ENCODE data around the gene MORC2. TPM values are rescaled to one million over a fixed set of nuclear protein-coding genes. Genes with fewer than 3 reads are reported as not detected.

The MORC2 gene
- total RNA-seq, 1 experiment from 2014 or later, result 38.8 TPM

DNA sequence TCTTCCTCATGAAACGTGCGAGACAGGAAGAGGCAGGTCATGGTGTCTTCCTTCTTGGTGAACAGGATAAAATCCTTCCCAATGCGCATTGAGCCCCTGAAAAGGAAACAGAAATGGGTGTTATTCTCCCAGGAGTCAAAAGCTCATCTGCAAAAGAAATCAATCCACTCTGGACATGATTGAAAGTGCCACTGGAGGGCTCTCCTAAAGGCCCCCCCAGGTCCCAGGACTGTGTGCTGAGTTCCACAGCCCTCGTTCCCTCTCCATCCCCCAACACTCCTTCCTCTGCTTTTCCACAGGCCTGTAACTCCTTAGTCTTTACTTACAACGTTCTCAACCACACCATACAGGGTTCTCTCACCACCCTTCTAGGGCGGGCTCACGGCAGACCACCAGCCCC, 22.2 kb downstream of the MORC2 start:
- TF ChIP-seq, protein P1, sequence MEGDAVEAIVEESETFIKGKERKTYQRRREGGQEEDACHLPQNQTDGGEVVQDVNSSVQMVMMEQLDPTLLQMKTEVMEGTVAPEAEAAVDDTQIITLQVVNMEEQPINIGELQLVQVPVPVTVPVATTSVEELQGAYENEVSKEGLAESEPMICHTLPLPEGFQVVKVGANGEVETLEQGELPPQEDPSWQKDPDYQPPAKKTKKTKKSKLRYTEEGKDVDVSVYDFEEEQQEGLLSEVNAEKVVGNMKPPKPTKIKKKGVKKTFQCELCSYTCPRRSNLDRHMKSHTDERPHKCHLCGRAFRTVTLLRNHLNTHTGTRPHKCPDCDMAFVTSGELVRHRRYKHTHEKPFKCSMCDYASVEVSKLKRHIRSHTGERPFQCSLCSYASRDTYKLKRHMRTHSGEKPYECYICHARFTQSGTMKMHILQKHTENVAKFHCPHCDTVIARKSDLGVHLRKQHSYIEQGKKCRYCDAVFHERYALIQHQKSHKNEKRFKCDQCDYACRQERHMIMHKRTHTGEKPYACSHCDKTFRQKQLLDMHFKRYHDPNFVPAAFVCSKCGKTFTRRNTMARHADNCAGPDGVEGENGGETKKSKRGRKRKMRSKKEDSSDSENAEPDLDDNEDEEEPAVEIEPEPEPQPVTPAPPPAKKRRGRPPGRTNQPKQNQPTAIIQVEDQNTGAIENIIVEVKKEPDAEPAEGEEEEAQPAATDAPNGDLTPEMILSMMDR (IDR thresholded peaks at IDR 0.05; ENCODE audit: unreplicated experiment), result no peak
- no peaks in the 10 kb centered on the region for H3K4me1 Mint-ChIP-seq (ENCODE audit: low read depth, unreplicated experiment)
- H3K4me3 Mint-ChIP-seq (ENCODE audit: low read depth, unreplicated experiment), result no peak overlapping the region
- H3K27ac Mint-ChIP-seq (ENCODE audit: unreplicated experiment), result no peak overlapping the region
- H3K9me3 Mint-ChIP-seq (ENCODE audit: low read depth, unreplicated experiment), result no peaks in the 10 kb centered on the region
- CTCF ChIA-PET, result interaction anchor here (0.7 to 1.5 kb wide), 3 partner anchors 9 to 139 kb away, joined by 3 to 5 read pairs (median 3); partner anchors contain the start of gene SMTN
- H3K27me3 Mint-ChIP-seq (ENCODE audit: unreplicated experiment), result no peaks in the 10 kb centered on the region
- BruUV-seq (replicated peaks), result no TSS peak
- intact Hi-C loops (cut with micrococcal nuclease; ENCODE audit: unreplicated experiment), result loop anchor here (2.0 kb wide), 1 partner anchor 202 kb away; no protein-coding TSS in a partner anchor
- DNase-seq, result no peak
- H3K36me3 Mint-ChIP-seq (ENCODE audit: insufficient read depth, unreplicated experiment), result peaks cover 56% of the 10 kb centered on the region

DNA sequence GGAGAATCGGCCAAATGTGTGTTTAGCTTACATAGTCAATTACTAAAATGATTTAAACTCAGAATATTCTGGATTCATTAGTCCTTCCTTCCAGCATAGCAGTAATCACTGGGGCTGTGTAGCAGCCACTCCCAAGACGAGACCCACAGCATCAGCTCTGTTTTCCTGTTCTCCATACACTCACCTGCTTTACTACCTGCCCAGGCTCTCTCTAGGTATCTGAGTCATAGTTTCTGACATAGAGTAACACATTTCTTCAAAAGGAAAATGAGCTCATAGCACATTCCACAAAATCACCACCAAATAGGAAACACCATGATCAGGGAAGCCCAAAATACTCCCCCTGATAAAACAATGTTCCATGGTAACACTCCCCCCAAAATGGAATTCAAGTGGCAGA, 22.9 kb downstream of the MORC2 start:
- no peaks in the 10 kb centered on the region for H3K4me1 Mint-ChIP-seq (ENCODE audit: low read depth, unreplicated experiment)
- no peak overlapping the region for H3K4me3 Mint-ChIP-seq (ENCODE audit: low read depth, unreplicated experiment)
- no peak overlapping the region for H3K27ac Mint-ChIP-seq (ENCODE audit: unreplicated experiment)
- no peaks in the 10 kb centered on the region for H3K9me3 Mint-ChIP-seq (ENCODE audit: low read depth, unreplicated experiment)
- TF ChIP-seq, protein P1 (IDR thresholded peaks at IDR 0.05; ENCODE audit: unreplicated experiment), result no peak
- intact Hi-C loops (cut with micrococcal nuclease; ENCODE audit: unreplicated experiment), result loop anchor here (2.0 kb wide), 1 partner anchor 203 kb away; no protein-coding TSS in a partner anchor
- peaks cover 61% of the 10 kb centered on the region for H3K36me3 Mint-ChIP-seq (ENCODE audit: insufficient read depth, unreplicated experiment)
- DNase-seq, result no peak
- BruUV-seq (replicated peaks), result no TSS peak
- CTCF ChIA-PET, result no interaction called here
- no peaks in the 10 kb centered on the region for H3K27me3 Mint-ChIP-seq (ENCODE audit: unreplicated experiment)

DNA sequence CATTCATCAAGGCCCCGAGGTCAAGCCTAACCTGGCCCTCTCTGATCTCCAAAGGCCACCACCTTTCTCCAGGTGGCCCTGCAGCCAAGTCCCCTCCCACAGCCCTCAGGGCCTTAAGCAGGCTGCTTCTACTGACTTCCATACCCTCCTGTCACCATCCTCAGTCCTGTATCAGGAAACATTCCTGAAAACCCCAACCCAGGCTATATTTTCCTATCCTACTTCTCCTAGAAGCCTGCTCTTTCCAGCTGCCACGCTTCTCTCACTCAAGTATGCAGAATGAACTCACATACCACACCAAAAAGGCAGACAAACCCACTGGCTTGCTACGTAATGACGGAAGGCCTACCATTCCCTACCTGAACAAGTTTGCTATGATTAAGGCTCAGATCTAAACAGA, 23.6 kb downstream of the MORC2 start:
- no peak overlapping the region for H3K4me3 Mint-ChIP-seq (ENCODE audit: low read depth, unreplicated experiment)
- no peaks in the 10 kb centered on the region for H3K9me3 Mint-ChIP-seq (ENCODE audit: low read depth, unreplicated experiment)
- H3K4me1 Mint-ChIP-seq (ENCODE audit: low read depth, unreplicated experiment), result no peaks in the 10 kb centered on the region
- no peak for DNase-seq
- BruUV-seq (replicated peaks), result no TSS peak
- peaks cover 61% of the 10 kb centered on the region for H3K36me3 Mint-ChIP-seq (ENCODE audit: insufficient read depth, unreplicated experiment)
- TF ChIP-seq, protein P1 (IDR thresholded peaks at IDR 0.05; ENCODE audit: unreplicated experiment), result no peak
- H3K27me3 Mint-ChIP-seq (ENCODE audit: unreplicated experiment), result no peaks in the 10 kb centered on the region
- intact Hi-C loops (cut with micrococcal nuclease; ENCODE audit: unreplicated experiment), result no loop called here
- CTCF ChIA-PET, result no interaction called here
- no peak overlapping the region for H3K27ac Mint-ChIP-seq (ENCODE audit: unreplicated experiment)

DNA sequence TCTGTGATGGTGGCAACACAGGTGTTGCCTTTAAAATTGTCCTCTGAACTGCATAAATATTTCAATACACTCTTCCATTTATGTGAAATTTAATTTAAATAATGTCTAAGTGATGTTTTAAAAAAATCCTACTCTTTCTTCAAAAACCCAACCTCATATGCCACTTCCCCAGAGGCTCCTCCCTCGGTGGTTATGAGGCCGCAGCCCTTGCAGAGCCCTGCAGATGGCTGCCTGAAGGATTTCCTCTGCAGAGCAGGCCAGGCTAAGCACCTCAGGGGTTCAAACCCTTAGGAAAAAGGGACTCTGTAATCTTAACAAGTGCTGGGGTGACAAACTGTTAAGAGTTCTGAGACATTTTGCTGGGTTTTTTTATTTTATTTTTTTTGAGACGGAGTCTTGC, 25.2 kb downstream of the MORC2 start:
- no peaks in the 10 kb centered on the region for H3K27me3 Mint-ChIP-seq (ENCODE audit: unreplicated experiment)
- no peaks in the 10 kb centered on the region for H3K4me1 Mint-ChIP-seq (ENCODE audit: low read depth, unreplicated experiment)
- no peak overlapping the region for H3K4me3 Mint-ChIP-seq (ENCODE audit: low read depth, unreplicated experiment)
- CTCF ChIA-PET, result no interaction called here
- TF ChIP-seq, protein P1 (IDR thresholded peaks at IDR 0.05; ENCODE audit: unreplicated experiment), result no peak
- H3K27ac Mint-ChIP-seq (ENCODE audit: unreplicated experiment), result no peak overlapping the region
- peaks cover 67% of the 10 kb centered on the region for H3K36me3 Mint-ChIP-seq (ENCODE audit: insufficient read depth, unreplicated experiment)
- no peaks in the 10 kb centered on the region for H3K9me3 Mint-ChIP-seq (ENCODE audit: low read depth, unreplicated experiment)
- no TSS peak for BruUV-seq (replicated peaks)
- intact Hi-C loops (cut with micrococcal nuclease; ENCODE audit: unreplicated experiment), result no loop called here
- no peak for DNase-seq

All from Calu3 (cell line).